GM19099 (cell line): ENCODE results near the gene METAP1.
A peak's percentile ranks its signal among the peaks of the same experiment; 100 is the strongest.

ENCODE experiments used
- POLR2A ChIP-seq: IDR thresholded peaks from 3 replicates; pipeline ENCODE4 v1.6.1; 2011; ENCODE audit warnings: low read depth; ENCODE audit not compliant: insufficient read length; ENCODE audit errors: extremely low read depth

The METAP1 gene

DNA sequence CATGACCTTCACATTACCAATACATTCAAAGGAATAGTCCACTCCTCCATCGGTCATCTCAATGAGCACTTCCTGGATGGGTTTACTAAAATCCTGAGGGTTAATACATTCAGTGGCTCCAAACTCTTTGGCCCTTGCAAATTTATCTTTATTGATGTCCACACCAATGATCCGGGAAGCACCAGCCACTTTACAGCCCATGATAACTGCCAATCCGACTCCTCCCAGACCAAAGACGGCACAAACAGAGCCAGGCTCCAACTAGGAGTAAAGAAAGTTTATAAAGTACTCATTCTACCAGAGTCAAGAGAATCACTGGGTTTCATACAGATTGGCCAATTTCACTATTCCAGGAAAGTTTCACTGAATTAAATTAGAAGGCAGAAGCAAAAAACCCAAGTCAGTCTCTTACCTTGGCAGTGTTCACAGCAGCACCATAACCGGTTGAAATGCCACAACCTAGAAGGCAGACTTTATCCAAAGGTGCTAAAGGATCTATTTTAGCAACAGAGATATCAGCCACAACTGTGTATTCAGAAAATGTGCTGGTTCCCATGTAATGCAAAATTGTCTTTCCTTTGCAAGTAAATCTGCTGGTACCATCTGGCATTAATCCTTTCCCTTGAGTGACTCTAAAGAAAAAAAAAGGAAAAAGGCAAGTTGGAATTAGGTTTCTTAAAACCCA is 80.9 kb downstream of the METAP1 start:
- no peak for TF ChIP-seq POLR2A

DNA sequence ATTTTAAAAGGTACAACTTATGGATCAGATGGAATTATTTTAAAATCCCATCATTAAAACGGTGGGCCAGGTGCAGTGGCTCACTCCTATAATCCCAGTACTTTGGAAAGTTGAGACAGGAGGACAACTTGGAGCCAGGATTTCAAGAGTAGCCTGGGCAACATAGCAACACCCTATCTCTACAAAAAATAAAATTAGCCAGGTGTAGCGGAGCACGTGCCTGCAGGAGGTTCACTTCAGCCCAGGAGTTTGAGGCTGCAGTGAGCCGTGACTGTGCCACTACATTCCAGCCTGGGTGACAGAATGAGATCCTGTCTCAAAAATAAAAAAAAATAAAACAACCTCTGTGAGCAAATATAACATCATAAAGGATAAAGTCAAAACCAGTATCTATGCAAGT is 81.7 kb downstream of the METAP1 start:
- TF ChIP-seq POLR2A = no peak

DNA sequence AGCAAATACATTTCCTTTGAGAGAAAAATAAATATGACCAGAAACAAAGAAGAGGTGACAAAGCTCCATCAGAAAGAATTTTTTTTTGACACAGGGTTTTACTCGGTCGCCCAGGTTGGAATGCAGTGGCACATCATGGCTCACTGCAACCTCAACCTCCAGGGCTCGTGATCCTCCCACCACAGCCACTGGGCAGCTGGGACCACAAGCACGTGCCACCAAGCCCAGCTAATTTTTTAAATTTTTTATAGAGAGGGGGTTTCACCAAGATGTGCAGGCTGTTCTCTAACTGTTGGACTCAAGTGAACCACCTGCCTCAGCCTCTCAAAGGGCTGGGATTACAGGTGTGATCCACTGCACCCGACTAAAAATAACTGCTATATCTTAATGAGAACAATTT is 82.8 kb downstream of the METAP1 start:
- no peak for TF ChIP-seq POLR2A

DNA sequence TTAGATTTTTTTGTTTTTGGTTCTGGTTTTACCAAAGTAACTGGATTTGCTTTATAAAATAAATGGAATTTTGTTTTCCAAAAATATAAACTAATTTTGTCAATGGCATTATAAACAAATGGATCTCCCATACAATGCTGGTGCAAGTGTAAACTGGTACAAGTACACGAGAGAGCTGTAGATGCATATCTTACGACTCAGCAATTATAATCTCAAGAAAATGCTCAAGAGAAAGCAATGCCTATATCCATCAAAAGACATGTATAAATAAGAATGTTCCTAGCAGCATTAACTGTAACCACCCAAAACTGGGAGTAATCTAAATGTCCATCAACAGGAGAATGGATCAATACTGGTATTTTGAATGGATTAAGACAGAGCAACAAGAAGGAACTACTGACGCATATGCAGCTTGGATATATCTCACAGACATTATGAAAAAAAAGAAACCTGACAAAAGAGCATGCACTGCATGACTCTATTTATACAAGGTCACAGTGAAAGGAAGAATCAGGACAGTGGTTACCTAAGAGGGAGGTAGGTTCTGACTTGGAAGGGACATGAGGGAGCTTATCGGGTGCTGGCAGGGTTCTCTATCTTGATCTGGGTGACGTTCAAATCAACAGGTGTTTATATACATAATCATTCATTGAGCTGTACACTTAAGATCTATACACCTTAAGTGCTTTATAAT is 83.6 kb downstream of the METAP1 start:
- TF ChIP-seq POLR2A = no peak

DNA sequence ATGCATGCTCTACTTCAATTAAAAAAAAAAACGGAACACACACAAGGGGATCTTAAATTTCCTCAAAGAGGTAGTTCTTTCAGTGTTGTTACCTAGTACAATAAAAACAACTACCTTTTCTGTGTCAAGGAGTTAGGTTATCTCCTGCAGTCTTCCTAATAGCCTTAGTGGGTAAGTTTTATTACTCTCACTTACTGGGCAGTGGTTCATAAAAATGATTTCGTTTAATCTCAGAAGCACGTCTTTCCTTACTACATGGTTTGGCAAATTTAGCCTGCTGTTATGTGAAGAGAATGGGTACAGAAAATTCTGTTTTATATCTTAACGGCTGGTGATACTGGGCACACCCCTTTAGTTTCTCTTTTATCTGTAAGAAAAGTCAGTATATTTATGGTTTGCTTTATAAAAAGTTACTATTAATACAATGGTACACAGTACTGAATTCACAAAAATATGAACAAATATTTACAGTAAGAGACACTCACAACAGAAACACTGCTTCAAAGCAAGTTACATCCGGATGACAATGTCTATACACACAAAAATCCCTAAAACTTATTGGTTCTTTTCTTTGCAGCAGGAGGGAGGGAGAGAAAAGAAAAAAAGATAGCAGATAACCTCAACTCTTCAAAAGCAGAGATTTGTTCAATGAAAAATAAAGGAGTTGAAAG is 84.2 kb downstream of the METAP1 start:
- no peak for TF ChIP-seq POLR2A

DNA sequence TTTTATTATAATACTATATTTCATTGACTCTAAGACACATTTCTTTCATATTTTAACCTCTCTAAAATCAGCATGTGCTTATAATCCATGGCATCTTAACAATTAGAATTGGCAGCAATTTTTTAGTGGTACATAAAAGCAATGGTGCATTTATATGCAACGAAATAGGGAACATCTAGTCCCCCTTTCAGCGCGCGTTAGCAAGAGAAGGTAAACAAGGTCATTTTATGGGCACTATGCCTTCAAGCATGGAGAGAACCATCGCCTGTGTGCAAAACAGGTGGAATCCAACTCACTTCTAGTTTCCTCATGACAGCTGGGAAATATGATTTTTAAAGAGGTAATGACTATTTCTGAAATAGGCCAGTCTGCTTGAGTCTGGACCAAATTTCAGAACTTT is 86.7 kb downstream of the METAP1 start:
- no peak for TF ChIP-seq POLR2A

DNA sequence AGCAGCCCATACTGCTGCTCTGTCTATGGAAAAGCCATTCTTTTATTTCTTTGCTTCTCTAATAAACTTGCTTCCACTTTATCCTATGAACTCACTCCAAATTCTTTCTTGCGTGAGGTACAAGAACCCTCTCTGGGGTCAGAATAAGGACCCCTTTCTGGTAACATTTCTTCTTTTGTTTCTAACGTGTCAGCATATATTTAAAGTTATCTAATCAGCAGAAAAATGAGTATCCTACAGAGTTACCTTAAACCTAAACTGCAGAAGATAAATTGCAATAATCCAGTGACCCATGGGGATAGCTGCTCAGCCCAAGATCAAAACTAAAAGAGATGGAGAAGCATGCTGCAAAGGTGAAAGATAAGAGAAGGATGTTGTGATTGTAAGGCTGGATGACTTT is 89.1 kb downstream of the METAP1 start:
- TF ChIP-seq POLR2A = no peak

DNA sequence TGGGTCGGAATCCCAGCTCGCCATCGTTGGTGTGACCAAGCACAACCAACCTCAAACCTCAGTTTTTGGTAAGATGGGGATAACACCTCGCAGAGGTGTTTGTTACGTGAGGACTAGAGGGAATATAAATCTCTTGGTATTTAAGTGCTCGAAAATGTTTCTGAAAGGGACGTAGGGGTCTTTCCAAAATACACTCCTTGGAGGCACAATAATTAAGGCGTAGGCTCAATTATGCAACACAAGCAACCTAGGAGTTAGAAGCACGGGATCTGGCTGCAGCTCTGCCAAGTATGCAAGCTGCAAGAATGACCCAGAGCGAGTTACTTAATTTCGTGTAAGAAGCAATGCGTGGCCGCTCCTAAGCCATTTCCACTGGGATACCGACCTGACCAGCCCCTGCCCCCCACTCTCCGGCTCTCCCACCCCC is 92.5 kb downstream of the METAP1 start:
- TF ChIP-seq POLR2A = no peak

DNA sequence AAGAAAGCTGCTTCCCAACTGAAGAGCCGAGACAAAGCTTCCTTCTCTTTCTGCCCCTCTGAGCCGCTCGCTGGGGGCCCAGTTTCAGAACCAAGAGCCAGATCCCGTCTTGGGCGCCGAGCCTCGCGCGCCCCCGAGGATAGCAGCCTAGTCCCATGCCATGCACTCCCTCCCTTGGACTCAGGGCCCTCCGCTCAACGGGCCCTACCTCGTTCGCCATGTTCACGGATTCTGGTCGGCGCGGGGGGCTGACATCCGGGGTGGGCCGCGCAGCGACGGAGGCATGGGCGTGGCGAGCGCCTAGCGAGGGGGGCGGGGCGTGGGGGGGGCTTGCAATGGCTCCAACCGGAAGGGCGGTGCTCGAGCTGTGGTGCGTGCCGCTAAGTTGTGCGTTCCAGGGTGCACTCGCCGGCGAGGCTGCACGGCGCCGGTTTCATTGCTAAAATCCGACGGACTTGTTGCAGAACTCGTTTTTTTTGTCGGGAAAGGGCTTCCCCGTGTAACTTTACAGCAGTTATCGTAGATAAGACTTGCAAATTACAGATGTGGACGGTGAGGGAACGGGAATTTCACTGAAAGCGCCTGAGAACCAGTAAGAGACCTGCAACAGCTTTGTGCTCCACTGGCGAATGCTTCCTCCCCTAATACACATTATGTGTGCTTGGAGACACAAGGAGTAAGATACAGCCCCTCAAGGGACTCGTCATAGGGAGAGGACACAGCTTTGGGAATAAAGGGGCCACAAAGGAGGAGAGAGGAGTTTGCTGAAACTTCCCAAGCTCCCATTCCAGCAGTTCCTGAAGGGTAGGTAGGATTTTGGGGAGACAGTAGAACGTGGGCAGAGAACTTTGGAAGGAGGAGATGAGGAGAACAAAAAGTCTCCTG is 93.2 kb downstream of the METAP1 start, which contains the start of gene ADH5:
Gene ADH5 (minus strand): TSS at position 308 of the 885 bp plus-strand sequence. CDS start 88 bp downstream, at position 220.
- TF ChIP-seq POLR2A = peak; percentile 96

DNA sequence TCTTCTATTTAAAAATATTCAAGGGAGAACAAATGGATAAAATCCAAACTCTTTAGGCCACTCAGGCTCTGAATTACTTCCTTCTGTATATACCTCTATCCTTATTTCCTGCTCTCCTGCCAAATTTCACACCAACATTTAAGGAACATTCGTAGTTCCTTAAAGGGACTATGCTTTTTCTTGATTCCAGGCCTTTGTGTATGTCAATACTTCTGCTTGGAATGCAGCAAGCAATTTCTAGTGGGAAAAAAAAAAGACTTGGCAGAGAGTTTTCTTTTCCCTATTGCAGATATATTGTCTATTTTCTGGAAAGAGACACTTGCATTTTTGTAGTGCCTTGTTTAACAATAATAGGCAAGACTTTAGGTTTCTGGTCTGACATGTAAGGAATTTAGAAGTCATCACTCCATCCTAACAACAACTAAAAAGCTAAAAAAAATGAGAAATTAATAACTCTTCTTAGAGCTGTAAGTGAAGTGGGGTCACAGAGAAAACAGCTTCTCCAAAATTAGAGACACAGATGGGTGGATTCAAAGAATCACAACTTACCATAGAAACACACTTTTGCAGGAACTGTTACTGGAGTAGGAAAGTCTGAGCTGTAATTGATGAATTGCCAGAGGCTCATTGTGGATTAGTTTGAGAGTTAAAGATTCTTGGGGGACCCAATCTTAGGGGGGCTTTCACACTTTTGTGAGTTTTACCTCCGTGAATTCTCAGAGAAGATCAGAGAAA is 95.1 kb downstream of the METAP1 start:
- TF ChIP-seq POLR2A = no peak

DNA sequence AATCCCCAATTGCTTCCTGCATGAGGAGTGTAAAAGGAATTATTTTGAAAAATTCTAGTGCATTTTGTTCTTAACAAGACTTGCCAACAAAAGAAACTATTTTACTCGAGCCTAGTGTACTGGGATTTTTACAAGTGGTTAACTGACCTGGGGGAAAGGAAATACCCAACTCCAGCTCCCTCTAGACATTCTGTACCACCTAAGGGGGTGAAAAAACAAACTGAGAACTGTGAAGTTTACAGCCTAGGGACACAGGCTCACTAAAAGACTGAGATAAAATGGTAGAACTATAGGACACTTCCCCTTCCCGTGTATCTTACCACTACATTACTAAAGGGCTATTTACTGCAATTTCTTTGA is 95.7 kb downstream of the METAP1 start:
- no peak for TF ChIP-seq POLR2A

DNA sequence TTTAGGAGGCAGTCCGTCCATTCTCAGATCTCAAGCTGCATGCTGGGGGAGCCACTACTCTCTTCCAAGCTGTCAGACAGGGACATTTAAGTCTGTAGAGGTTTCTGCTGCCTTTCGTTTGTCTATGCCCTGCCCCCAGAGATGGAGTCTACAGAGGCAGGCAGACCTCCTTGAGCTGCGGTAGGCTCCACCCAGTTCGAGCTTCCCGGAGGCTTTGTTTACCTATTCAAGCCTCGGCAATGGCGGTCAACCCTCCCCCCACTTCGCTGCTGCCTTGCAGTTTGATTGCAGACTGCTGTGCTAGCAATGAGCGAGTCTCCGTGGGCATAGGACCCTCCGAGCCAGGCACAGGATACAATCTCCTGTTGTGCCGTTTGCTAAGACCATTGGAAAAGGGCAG is 103.8 kb downstream of the METAP1 start:
- TF ChIP-seq POLR2A = no peak

DNA sequence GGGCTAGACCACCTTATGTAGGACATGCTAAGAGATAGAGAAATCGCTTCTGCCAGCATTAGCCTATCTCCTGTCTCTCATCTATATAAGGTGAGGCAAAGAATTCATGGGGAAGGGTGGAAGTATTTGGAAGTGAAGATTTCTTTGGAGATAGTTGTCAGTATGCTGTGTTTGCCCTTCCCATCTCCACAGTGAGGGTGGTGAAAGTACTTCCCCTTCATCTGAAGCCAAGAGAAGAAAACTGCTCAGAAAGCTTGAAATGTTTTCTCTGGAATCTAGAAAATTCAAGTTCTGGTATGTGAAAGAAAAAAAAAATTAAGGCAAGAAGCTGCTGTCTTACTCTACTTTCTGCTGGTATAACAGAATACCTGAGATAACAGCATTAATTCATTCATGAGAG is 105.4 kb downstream of the METAP1 start:
- TF ChIP-seq POLR2A = no peak

DNA sequence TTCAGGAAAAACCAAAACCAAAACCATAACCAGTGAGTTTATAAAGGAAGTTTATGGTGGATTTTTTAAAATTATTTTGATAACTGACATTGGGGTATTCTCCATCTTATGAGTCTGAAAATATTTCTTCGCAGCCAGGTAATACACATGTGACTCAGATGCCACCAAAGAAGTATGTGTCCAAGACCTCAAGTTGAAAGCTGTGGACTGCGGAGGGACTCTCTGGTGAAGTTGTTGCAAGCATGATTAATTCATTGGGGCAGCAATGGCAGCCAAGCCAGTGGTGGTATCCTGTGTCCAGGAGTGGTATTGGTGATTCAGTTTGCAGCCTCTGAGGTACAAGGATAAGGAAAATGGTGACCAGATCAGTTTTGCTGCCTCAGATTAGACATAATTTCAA is 107.1 kb downstream of the METAP1 start:
- TF ChIP-seq POLR2A = no peak
